ENCODE measurements around the gene CCL28. TPM values are rescaled to one million over a fixed set of nuclear protein-coding genes. Genes with fewer than 3 reads are reported as not detected.
"Not testable (repeated sequence)": the region's sequence is repeated elsewhere in the genome, so short reads cannot be mapped to it uniquely, and the experiment has no call there.

Gene CCL28
- total and polyA plus RNA-seq, 2 experiments from 2014 or later, result not detected

GRCh38 chr5:43369651-43370050 is 42.5 kb downstream of the CCL28 start:
- Histone ChIP-seq H3K9me3 (ENCODE audit: low read depth) (no peaks in the 10 kb centered on the region), H3K4me3 (no peak overlapping the region), H3K27me3 (no peaks in the 10 kb centered on the region), H3K36me3 (no peaks in the 10 kb centered on the region), H3K27ac (no peak overlapping the region), H3K4me1 (ENCODE audit: low read depth) (no peaks in the 10 kb centered on the region)
- no peak for TF ChIP-seq CTCF (IDR thresholded peaks at IDR 0.05; ENCODE audit: low read depth, low read length)
- DNase-seq (ENCODE audit: low read depth in 1 of 2, low spot score in 1 of 2), result no peak

GRCh38 chr5:43367909-43368669 is 44.1 kb downstream of the CCL28 start:
- no peaks in the 10 kb centered on the region for H3K36me3 ChIP-seq
- peak in 1 of 2 donors; percentile 53 for DNase-seq (ENCODE audit: low read depth in 1 of 2, low spot score in 1 of 2)

GRCh38 chr5:43367453-43367852 is 44.7 kb downstream of the CCL28 start:
- no peak for DNase-seq (ENCODE audit: low read depth in 1 of 2, low spot score in 1 of 2)
- H3K4me3 ChIP-seq, result no peak overlapping the region
- no peaks in the 10 kb centered on the region for H3K9me3 ChIP-seq (ENCODE audit: low read depth)
- TF ChIP-seq CTCF (IDR thresholded peaks at IDR 0.05; ENCODE audit: low read depth, low read length), result no peak
- H3K27ac ChIP-seq, result no peak overlapping the region
- H3K4me1 ChIP-seq (ENCODE audit: low read depth), result no peaks in the 10 kb centered on the region
- H3K36me3 ChIP-seq, result no peaks in the 10 kb centered on the region
- no peaks in the 10 kb centered on the region for H3K27me3 ChIP-seq

More at GRCh38 chr5:43367909-43368669, 44.1 kb downstream of the CCL28 start:
- no peak for TF ChIP-seq CTCF (IDR thresholded peaks at IDR 0.05; ENCODE audit: low read depth, low read length)
- Histone ChIP-seq H3K27me3 (no peaks in the 10 kb centered on the region), H3K4me3 (no peak overlapping the region), H3K4me1 (ENCODE audit: low read depth) (no peaks in the 10 kb centered on the region), H3K9me3 (ENCODE audit: low read depth) (no peaks in the 10 kb centered on the region), H3K27ac (no peak overlapping the region)

GRCh38 chr5:43366680-43367246 is 45.4 kb downstream of the CCL28 start:
- H3K27me3 ChIP-seq; H3K4me1 ChIP-seq (ENCODE audit: low read depth); H3K27ac ChIP-seq; H3K4me3 ChIP-seq; DNase-seq (ENCODE audit: low read depth in 1 of 2, low spot score in 1 of 2); H3K9me3 ChIP-seq (ENCODE audit: low read depth); H3K36me3 ChIP-seq: not testable (repeated sequence)

- not testable (repeated sequence) for H3K36me3 ChIP-seq; H3K4me3 ChIP-seq; H3K9me3 ChIP-seq (ENCODE audit: low read depth); H3K27me3 ChIP-seq; DNase-seq (ENCODE audit: low read depth in 1 of 2, low spot score in 1 of 2); H3K27ac ChIP-seq; H3K4me1 ChIP-seq (ENCODE audit: low read depth)
Observed at GRCh38 chr5:43365155-43365554, 47.0 kb downstream of the CCL28 start.

GRCh38 chr5:43363445-43364152 is 48.6 kb downstream of the CCL28 start:
- DNase-seq (ENCODE audit: low read depth in 1 of 2, low spot score in 1 of 2), result no peak
- Histone ChIP-seq H3K27ac (no peak overlapping the region), H3K9me3 (ENCODE audit: low read depth) (no peaks in the 10 kb centered on the region), H3K4me3 (no peak overlapping the region), H3K4me1 (ENCODE audit: low read depth) (no peaks in the 10 kb centered on the region), H3K27me3 (no peaks in the 10 kb centered on the region), H3K36me3 (no peaks in the 10 kb centered on the region)
- no peak for TF ChIP-seq CTCF (IDR thresholded peaks at IDR 0.05; ENCODE audit: low read depth, low read length)
